ENCODE results near the gene IFNAR1.

- TF ChIP-seq CTCF (conservative IDR thresholded peaks at IDR 0.05 in 1 of 2, IDR thresholded peaks at IDR 0.05 in 1 of 2; ENCODE audit: extremely low read depth in 1 of 2, insufficient read depth in 1 of 2, low read depth in 1 of 2, low read length in 2 of 2) = no peak
- TF ChIP-seq EZH2 (IDR thresholded peaks at IDR 0.05; ENCODE audit: borderline replicate concordance, low read length) = no peak
Measured at GRCh38 chr21:33348706-33349105, 23.9 kb downstream of the IFNAR1 start.

Data from mammary epithelial cell (primary cell).